Measurements from ENCODE around the gene CDKAL1. TPM values are rescaled to one million over a fixed set of nuclear protein-coding genes. Genes with fewer than 3 reads are reported as not detected.
"Not testable (repeated sequence)": the region's sequence is repeated elsewhere in the genome, so short reads cannot be mapped to it uniquely, and the experiment has no call there.

CDKAL1 gene
- total and polyA plus RNA-seq, 3 experiments from 2014 or later = 26.7 to 30.2 (median 29.6) TPM

DNA sequence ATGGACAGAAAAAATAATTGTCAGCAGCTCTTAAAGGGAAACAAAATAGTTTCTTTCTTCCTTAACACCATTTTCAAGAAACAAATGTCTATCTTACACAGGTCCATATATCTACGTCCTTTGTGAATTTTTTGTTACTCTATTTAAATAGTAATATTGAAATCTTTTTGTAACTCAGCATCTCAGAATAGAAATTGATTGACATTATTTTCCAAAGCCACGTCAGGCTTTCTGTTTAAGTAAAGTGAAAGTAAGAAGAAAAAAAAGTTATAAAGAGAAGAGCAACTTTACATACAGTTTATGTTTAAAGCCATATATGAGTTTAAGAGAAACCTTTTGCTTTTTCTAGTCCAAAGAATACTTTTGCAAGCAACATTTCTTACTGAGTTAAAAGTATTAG, 656.4 kb downstream of the CDKAL1 start:
- Mint-ChIP-seq H3K27ac (peak overlapping the region in 1 of 8 donors; percentile 30), H3K4me3 (no peak overlapping the region), H3K9me3 (peaks cover 0 to 2% (median 0%) of the 10 kb centered on the region in 5 donors), H3K27me3 (no peaks in the 10 kb centered on the region), H3K36me3 (peaks cover 5 to 26% (median 8%) of the 10 kb centered on the region in 3 donors), H3K4me1 (peaks cover 14 to 23% (median 22%) of the 10 kb centered on the region in 3 donors)
- ChIA-PET POLR2A (no interaction called here), CTCF (no interaction called here)
- Histone ChIP-seq H3K9me3 (ENCODE audit: low read length) (no peaks in the 10 kb centered on the region), H3K27me3 (ENCODE audit: insufficient read depth, low read length, poor library complexity, severe bottlenecking) (no peaks in the 10 kb centered on the region), H3K4me1 (ENCODE audit: insufficient read depth, low read length) (no peaks in the 10 kb centered on the region), H3K4me3 (ENCODE audit: low read length) (no peak overlapping the region), H3K27ac (ENCODE audit: low read depth, low read length) (no peak overlapping the region), H3K36me3 (ENCODE audit: insufficient read depth, low read length) (no peaks in the 10 kb centered on the region)
- DNase-seq = no peak

DNA sequence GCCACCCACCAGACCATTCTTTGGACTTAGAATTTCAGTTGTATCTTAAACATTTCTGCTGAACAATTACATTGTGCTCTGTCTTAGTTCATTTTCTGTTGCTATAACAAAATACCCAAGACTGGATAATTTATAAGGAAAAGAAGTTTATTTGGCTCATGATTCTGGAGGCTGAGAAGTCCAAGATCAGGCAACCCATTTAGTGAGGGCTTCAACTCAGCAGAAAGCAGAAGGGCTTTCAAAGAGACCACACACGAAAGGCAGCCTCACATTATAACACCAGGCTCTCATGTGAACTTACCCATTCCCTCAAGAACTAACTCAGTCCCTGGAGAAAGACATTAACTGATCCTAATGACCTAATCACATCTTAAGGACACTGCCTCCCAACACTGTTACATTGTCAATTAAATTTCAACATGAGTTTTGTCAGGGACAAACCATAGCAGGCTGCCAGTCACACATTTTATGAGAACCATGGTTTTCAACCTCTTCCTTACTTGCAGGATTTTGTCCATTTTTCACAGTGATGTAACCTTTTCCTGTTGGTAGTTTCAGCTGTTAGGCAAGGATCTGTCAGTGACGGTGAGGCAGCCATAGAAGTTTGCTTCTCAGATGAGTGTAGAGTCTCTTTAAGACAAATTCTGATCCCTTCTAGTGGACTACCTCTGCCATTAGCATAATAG, 659.7 kb downstream of the CDKAL1 start:
- Mint-ChIP-seq H3K4me1 (peaks cover 12 to 30% (median 18%) of the 10 kb centered on the region in 3 donors), H3K36me3 (peaks cover 12 to 27% (median 24%) of the 10 kb centered on the region in 3 donors), H3K27me3 (no peaks in the 10 kb centered on the region), H3K9me3 (peaks cover 0 to 2% (median 0%) of the 10 kb centered on the region in 5 donors), H3K27ac (no peak overlapping the region), H3K4me3 (no peak overlapping the region)
- CTCF ChIA-PET = no interaction called here
- no peaks in the 10 kb centered on the region for H3K27me3 ChIP-seq (ENCODE audit: insufficient read depth, low read length, poor library complexity, severe bottlenecking)
- no peaks in the 10 kb centered on the region for H3K4me1 ChIP-seq (ENCODE audit: insufficient read depth, low read length)
- H3K36me3 ChIP-seq (ENCODE audit: insufficient read depth, low read length) = no peaks in the 10 kb centered on the region
- H3K27ac ChIP-seq (ENCODE audit: low read depth, low read length) = no peak overlapping the region
- no peaks in the 10 kb centered on the region for H3K9me3 ChIP-seq (ENCODE audit: low read length)
- POLR2A ChIA-PET = no interaction called here
- no peak for DNase-seq
- H3K4me3 ChIP-seq (ENCODE audit: low read length) = no peak overlapping the region

DNA sequence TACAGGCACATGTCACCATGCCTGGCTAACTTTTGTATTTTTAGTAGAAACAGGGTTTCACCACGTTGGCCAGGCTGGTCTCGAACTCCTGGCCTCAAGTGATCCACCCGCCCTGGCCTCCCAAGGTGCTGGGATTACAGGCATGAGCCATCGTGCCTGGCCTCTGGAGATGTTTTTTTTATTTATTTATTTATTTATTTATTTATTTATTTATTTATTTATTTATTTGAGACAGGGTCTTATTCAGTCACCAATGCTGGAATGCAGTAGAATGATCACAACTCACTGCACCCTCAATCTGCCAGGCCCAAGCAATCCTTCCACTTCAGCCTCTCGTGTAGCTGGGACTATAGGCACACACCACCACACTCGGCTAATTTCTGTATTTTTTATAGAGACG, 661.0 kb downstream of the CDKAL1 start:
- not testable (repeated sequence) for H3K4me3 Mint-ChIP-seq

DNA sequence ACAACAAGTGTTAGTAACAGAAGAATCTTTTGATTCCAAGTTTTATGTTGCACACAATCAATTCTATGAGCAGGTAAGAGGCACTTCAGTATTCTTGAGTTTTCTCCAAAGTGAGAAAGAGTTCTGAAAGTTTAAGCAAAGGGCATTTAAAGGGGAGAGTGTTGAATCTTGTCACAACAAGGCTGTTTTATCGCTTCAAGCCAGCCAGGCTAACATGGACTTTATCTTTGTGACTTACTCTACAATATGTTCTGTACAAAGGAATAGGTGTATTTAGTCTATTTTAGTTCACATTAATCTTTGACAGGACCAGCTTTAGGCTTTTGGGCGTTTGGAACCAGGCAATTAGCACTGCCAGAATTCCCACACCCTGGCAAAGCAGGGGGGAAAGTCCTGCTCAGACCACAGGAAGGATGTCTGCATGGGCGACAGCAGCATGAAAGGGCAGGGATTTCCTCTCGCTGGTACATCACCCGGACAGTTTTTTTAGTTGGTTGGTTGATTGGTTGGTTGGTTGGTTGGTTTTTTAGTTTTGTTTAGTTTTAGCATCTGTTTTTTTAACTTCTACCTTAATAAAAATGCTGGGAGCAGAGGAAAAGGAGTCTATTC, 663.9 kb downstream of the CDKAL1 start:
- Mint-ChIP-seq H3K27ac (peak overlapping the region in 1 of 8 donors; percentile 42), H3K4me1 (peaks cover 0 to 10% (median 5%) of the 10 kb centered on the region in 3 donors), H3K9me3 (peaks cover 0 to 2% (median 0%) of the 10 kb centered on the region in 5 donors), H3K4me3 (no peak overlapping the region), H3K36me3 (peaks cover 24 to 61% (median 42%) of the 10 kb centered on the region in 3 donors), H3K27me3 (no peaks in the 10 kb centered on the region)
- DNase-seq = no peak
- Histone ChIP-seq H3K27me3 (ENCODE audit: insufficient read depth, low read length, poor library complexity, severe bottlenecking) (no peaks in the 10 kb centered on the region), H3K4me3 (ENCODE audit: low read length) (no peak overlapping the region), H3K27ac (ENCODE audit: low read depth, low read length) (no peak overlapping the region), H3K4me1 (ENCODE audit: insufficient read depth, low read length) (no peaks in the 10 kb centered on the region), H3K9me3 (ENCODE audit: low read length) (no peaks in the 10 kb centered on the region), H3K36me3 (ENCODE audit: insufficient read depth, low read length) (no peaks in the 10 kb centered on the region)
- POLR2A ChIA-PET = no interaction called here
- CTCF ChIA-PET = no interaction called here

More for the DNA sequence above, 661.0 kb downstream of the CDKAL1 start:
- DNase-seq; POLR2A ChIA-PET; H3K27me3 ChIP-seq (ENCODE audit: insufficient read depth, low read length, poor library complexity, severe bottlenecking); H3K27me3 Mint-ChIP-seq; H3K4me1 ChIP-seq (ENCODE audit: insufficient read depth, low read length); CTCF ChIA-PET; H3K9me3 Mint-ChIP-seq; H3K9me3 ChIP-seq (ENCODE audit: low read length); H3K27ac Mint-ChIP-seq; H3K4me3 ChIP-seq (ENCODE audit: low read length); H3K27ac ChIP-seq (ENCODE audit: low read depth, low read length); H3K36me3 ChIP-seq (ENCODE audit: insufficient read depth, low read length): not testable (repeated sequence)
- peaks cover 16 to 37% (median 32%) of the 10 kb centered on the region in 3 donors for H3K36me3 Mint-ChIP-seq
- peaks cover 9 to 22% (median 10%) of the 10 kb centered on the region in 3 donors for H3K4me1 Mint-ChIP-seq

DNA sequence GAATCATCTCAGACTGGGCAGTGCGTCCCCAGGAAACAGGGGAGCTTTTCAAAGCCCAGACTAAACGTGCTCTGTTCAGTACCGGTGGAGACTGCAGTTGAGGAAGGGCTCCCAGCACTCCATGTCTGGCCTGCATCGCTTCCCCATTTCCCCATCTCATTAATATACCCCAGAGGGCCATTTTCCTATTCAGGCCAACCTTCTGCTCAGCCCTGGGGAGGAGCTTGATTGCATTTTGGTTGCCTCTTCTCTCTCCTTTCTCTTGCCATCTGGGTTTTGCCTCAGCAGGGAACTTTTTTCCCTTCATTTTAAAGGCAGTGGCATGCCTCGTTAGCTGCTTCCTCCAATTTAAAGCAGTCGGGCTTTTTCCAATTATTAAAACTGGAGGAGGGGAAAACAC, 665.0 kb downstream of the CDKAL1 start:
- Histone ChIP-seq H3K4me1 (ENCODE audit: insufficient read depth, low read length) (no peaks in the 10 kb centered on the region), H3K27ac (ENCODE audit: low read depth, low read length) (no peak overlapping the region), H3K9me3 (ENCODE audit: low read length) (no peaks in the 10 kb centered on the region), H3K4me3 (ENCODE audit: low read length) (no peak overlapping the region), H3K27me3 (ENCODE audit: insufficient read depth, low read length, poor library complexity, severe bottlenecking) (no peaks in the 10 kb centered on the region), H3K36me3 (ENCODE audit: insufficient read depth, low read length) (no peaks in the 10 kb centered on the region)
- H3K27me3 Mint-ChIP-seq = no peaks in the 10 kb centered on the region
- H3K4me1 Mint-ChIP-seq = peaks cover 0 to 10% (median 5%) of the 10 kb centered on the region in 3 donors
- DNase-seq = no peak
- H3K9me3 Mint-ChIP-seq = no peaks in the 10 kb centered on the region
- ChIA-PET POLR2A (no interaction called here), CTCF (no interaction called here)
- no peak overlapping the region for H3K4me3 Mint-ChIP-seq
- H3K27ac Mint-ChIP-seq = no peak overlapping the region
- H3K36me3 Mint-ChIP-seq = peaks cover 22 to 62% (median 38%) of the 10 kb centered on the region in 3 donors

DNA sequence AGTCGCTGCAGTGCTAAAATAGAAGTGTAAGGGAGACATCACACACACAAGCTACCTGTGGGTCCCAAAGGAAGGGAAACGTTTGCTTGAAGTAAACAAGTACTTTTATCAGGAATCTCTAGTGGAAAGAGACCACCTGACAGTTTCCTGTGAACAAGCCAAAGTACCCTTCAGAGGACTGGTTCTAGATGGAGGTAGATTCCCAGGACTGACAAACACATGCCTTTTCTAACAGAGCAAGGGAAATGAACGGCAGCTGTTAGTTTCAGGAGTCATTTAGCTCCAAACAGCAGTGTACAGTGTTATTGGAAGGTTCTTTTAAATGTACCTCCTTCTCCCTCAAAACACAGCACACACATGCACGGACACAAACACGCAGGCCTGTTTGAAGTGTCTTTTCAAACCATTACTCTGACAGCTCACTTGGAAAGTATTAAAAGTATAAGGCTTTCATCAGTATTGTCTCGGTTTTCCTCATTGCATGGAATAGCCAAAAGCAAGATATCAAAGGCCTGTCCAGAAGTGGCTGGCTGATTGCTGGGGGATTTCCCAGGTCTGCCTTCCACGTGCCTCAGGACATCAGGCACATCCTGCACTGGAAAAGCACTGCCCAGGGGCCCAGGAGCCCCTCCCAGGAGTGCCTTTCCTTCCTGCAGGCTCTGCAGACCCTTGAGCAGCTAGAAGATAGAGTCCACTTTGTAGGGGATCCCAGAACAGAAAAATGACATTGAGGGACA, 666.0 kb downstream of the CDKAL1 start:
- Histone ChIP-seq H3K27ac (ENCODE audit: low read depth, low read length) (no peak overlapping the region), H3K4me3 (ENCODE audit: low read length) (no peak overlapping the region), H3K36me3 (ENCODE audit: insufficient read depth, low read length) (no peaks in the 10 kb centered on the region), H3K4me1 (ENCODE audit: insufficient read depth, low read length) (no peaks in the 10 kb centered on the region), H3K9me3 (ENCODE audit: low read length) (no peaks in the 10 kb centered on the region), H3K27me3 (ENCODE audit: insufficient read depth, low read length, poor library complexity, severe bottlenecking) (no peaks in the 10 kb centered on the region)
- ChIA-PET CTCF (no interaction called here), POLR2A (no interaction called here)
- Mint-ChIP-seq H3K4me1 (peaks cover 0 to 10% (median 5%) of the 10 kb centered on the region in 3 donors), H3K36me3 (peaks cover 24 to 72% (median 48%) of the 10 kb centered on the region in 3 donors), H3K4me3 (no peak overlapping the region), H3K9me3 (peaks cover 0 to 3% (median 0%) of the 10 kb centered on the region in 5 donors), H3K27ac (no peak overlapping the region), H3K27me3 (no peaks in the 10 kb centered on the region)
- no peak for DNase-seq

DNA sequence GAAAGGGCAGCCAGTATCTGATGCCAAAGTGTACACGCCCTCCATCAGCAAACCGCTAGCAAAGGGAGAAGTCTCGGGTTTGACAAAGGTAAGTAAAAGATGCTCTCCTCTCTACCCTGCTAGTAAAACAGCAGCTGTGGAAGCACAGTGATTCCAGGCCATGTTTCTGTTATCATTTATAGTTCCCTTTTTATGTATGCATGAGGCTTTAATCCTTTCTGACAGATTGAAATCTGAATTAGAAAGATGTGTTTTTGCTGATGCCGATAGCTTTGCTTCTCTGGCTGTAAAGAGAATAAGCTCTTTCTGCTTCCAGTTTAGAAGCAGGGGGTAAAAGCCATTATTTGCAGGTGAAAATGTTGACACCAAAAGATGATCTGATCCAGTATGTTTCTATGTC, 666.9 kb downstream of the CDKAL1 start:
- no peak for DNase-seq
- Mint-ChIP-seq H3K4me1 (peaks cover 0 to 10% (median 5%) of the 10 kb centered on the region in 3 donors), H3K9me3 (peaks cover 0 to 3% (median 0%) of the 10 kb centered on the region in 5 donors), H3K36me3 (peaks cover 26 to 75% (median 54%) of the 10 kb centered on the region in 3 donors), H3K27ac (no peak overlapping the region), H3K27me3 (no peaks in the 10 kb centered on the region), H3K4me3 (no peak overlapping the region)
- H3K36me3 ChIP-seq (ENCODE audit: insufficient read depth, low read length) = no peaks in the 10 kb centered on the region
- CTCF ChIA-PET = no interaction called here
- H3K27me3 ChIP-seq (ENCODE audit: insufficient read depth, low read length, poor library complexity, severe bottlenecking) = no peaks in the 10 kb centered on the region
- no peaks in the 10 kb centered on the region for H3K4me1 ChIP-seq (ENCODE audit: insufficient read depth, low read length)
- POLR2A ChIA-PET = no interaction called here
- no peak overlapping the region for H3K4me3 ChIP-seq (ENCODE audit: low read length)
- H3K27ac ChIP-seq (ENCODE audit: low read depth, low read length) = no peak overlapping the region
- H3K9me3 ChIP-seq (ENCODE audit: low read length) = no peaks in the 10 kb centered on the region

Data from CD8-positive, alpha-beta memory T cell (primary cell).